K562 (cell line): Measurements from ENCODE around the gene LMBR1L. TPM values are rescaled to one million over a fixed set of nuclear protein-coding genes. Genes with fewer than 3 reads are reported as not detected.

ENCODE experiments used
- CBX8 ChIP-seq: fragments of 200-600 bp; sonication (generic); IDR thresholded peaks from 2 replicates; pipeline ENCODE4 v1.6.1; 2012; ENCODE audit warnings: borderline replicate concordance, mixed run types, low read depth, mild to moderate bottlenecking, moderate library complexity, mixed read lengths, low read length, control low read depth, inconsistent platforms; ENCODE audit not compliant: poor library complexity, severe bottlenecking; ENCODE audit errors: extremely low read depth
- CHAMP1 ChIP-seq: fragments of 450-650 bp; IDR thresholded peaks from 2 replicates; pipeline ENCODE4 v1.6.1; 2016; ENCODE audit warnings: mild to moderate bottlenecking
- E2F6 ChIP-seq, 2 experiments: IDR thresholded peaks; 2 replicates each; pipeline ENCODE4 v1.6.1; 2011; ENCODE audit warnings: borderline replicate concordance in 1 of 2, control low read depth in 1 of 2, low read depth in 1 of 2, low read length in 1 of 2, mild to moderate bottlenecking in 1 of 2, mixed read lengths in 1 of 2, moderate library complexity in 1 of 2; ENCODE audit not compliant: insufficient read depth in 1 of 2, insufficient read length in 1 of 2, poor library complexity in 1 of 2, severe bottlenecking in 1 of 2; ENCODE audit errors: extremely low read depth in 1 of 2
- HDAC8 ChIP-seq: fragments of 450-650 bp; IDR thresholded peaks from 2 replicates; pipeline ENCODE4 v1.6.1; 2016; ENCODE audit warnings: mild to moderate bottlenecking, missing genetic modification characterization, moderate library complexity, missing compliant biosample characterization
- HINFP ChIP-seq: fragments of 450-650 bp; conservative IDR thresholded peaks from 2 replicates; pipeline ENCODE4 v1.6.1; 2016; ENCODE audit warnings: missing genetic modification characterization, low read depth, mild to moderate bottlenecking, control low read depth, missing compliant biosample characterization
- MLLT1 ChIP-seq, 2 experiments: fragments of 450-650 bp; IDR thresholded peaks; 2 replicates each; pipeline ENCODE4 v1.6.1; 2016
- MNT ChIP-seq, 2 experiments: fragments of 450-650 bp; conservative IDR thresholded peaks; 2 replicates each; pipeline ENCODE4 v1.6.1; 2017; ENCODE audit warnings: mild to moderate bottlenecking in 2 of 2, moderate library complexity in 2 of 2
- SAP30 ChIP-seq: fragments of 200-600 bp; sonication (generic); IDR thresholded peaks from 2 replicates; pipeline ENCODE4 v1.6.1; 2012; ENCODE audit warnings: borderline replicate concordance, low read depth, mild to moderate bottlenecking, moderate library complexity, low read length, control low read depth, inconsistent platforms; ENCODE audit not compliant: insufficient read depth, poor library complexity, severe bottlenecking
- TCF7 ChIP-seq: sonication (generic); IDR thresholded peaks from 2 replicates; pipeline ENCODE4 v1.6.1; 2016; ENCODE audit warnings: antibody characterized with exemption, borderline replicate concordance
- ZBTB49 ChIP-seq: sonication (generic); formaldehyde crosslinking; IDR thresholded peaks from 2 replicates; pipeline ENCODE4 v1.8.0; 2022; ENCODE audit warnings: missing genetic modification reagents, mild to moderate bottlenecking, borderline replicate concordance
- ZFP1 ChIP-seq: fragments of 450-650 bp; formaldehyde crosslinking; IDR thresholded peaks from 2 replicates; pipeline ENCODE4 v1.4.0; 2020; ENCODE audit warnings: mild to moderate bottlenecking, mixed read lengths
- polyA plus RNA-seq, 8 experiments: library from polyadenylated mRNA; depleted of rRNA in 4 of 8; stranded (reverse) in 5 of 8; unstranded in 3 of 8; fragments of >200 nt; fragmentation: Nextera tagmentation in 2 of 8; fragmentation: Illumina TruSeq in 1 of 8; extraction: Ambion mirVana in 2 of 8; extraction: Trizol in 1 of 8; gene quantifications; 2 replicates each; pipeline versions ENCODE4 v1.2.1 to v1.2.3, GENCODE V29; 2011 to 2014; ENCODE audit warnings: inconsistent platforms in 1 of 8, missing spikeins in 1 of 8
- total RNA-seq, 7 experiments: library from RNA; depleted of rRNA in 6 of 7; stranded (reverse); fragments of >200 nt in 6 of 7; fragmentation: Illumina TruSeq in 2 of 7; extraction: Trizol in 2 of 7; gene quantifications; 2 replicates each; pipeline versions ENCODE4 v1.2.1 to v1.2.3, GENCODE V29; 2011 to 2021; ENCODE audit warnings: low replicate concordance in 1 of 7

LMBR1L gene
- total and polyA plus RNA-seq, 9 of the 15 experiments (the other 6 are each of a cell fraction or from before 2014, with no cell fraction given), result 2.5 to 57.0 (median 31.1) TPM

- TF ChIP-seq ZFP1 (CRISPR knock-in tag) (no peak), CBX8 (no peak), SAP30 (peak; percentile 10), ZBTB49 (CRISPR knock-in tag) (no peak), MNT (conservative IDR thresholded peaks at IDR 0.05) (peak in 1 of 2 experiments; percentile 62; a peak in 2 of 4 replicates), HINFP (tag) (no peak), CHAMP1 (no peak), HDAC8 (tag) (no peak), TCF7 (no peak), MLLT1 (IDR thresholded peaks at IDR 0.05) (no peak; a peak in 1 of 4 replicates), E2F6 (IDR thresholded peaks at IDR 0.05; ENCODE audit: borderline replicate concordance in 1 of 2, extremely low read depth in 1 of 2, insufficient read depth in 1 of 2, insufficient read length in 1 of 2, low read depth in 1 of 2, low read length in 1 of 2, poor library complexity in 1 of 2, severe bottlenecking in 1 of 2) (peak in 1 of 2 experiments; percentile 25)
Observed at GRCh38 chr12:49110464-49111155, at the start of gene LMBR1L (continued).
